Stimulated activated effector memory CD8-positive, alpha-beta T cell treated with anti-CD3 and anti-CD28 coated beads, Interleukin-12 subunit alpha, Interleukin-12 subunit beta, amount 100 ng/mL, for 72 hours (primary cell): ENCODE measurements around the gene EOMES.
A peak's percentile ranks its signal among the peaks of the same experiment; 100 is the strongest.
"Not testable (repeated sequence)": the region's sequence is repeated elsewhere in the genome, so short reads cannot be mapped to it uniquely, and the experiment has no call there.

Experiments used
- ATAC-seq: fragments of 150-1000 bp; cut with Tn5 transposase; 2 replicates; pipeline ENCODE4 v1.10.0; 2021
- DNase-seq, 2 donors: peaks; one replicate each; pipeline ENCODE4 v3.0.0; 2021 to 2022; ENCODE audit warnings: low spot score in 2 of 2
- H3K27ac Mint-ChIP-seq: one replicate; pipeline ENCODE4 v1.8.0; 2022; ENCODE audit warnings: mild to moderate bottlenecking, mixed read lengths
- H3K36me3 Mint-ChIP-seq: one replicate; pipeline ENCODE4 v1.8.0; 2022; ENCODE audit warnings: mild to moderate bottlenecking, mixed read lengths
- H3K4me1 Mint-ChIP-seq: one replicate; pipeline ENCODE4 v1.8.0; 2022; ENCODE audit warnings: mixed read lengths
- H3K4me3 Mint-ChIP-seq: one replicate; pipeline ENCODE4 v1.8.0; 2022; ENCODE audit warnings: mild to moderate bottlenecking, mixed read lengths
- H3K9me3 Mint-ChIP-seq: one replicate; pipeline ENCODE4 v1.8.0; 2022; ENCODE audit warnings: mixed read lengths

The EOMES gene

GRCh38 chr3:27721717-27722564, at the start of gene EOMES:
EOMES (minus strand) TSS chr3:27722323; CDS start chr3:27722294, 29 bp downstream.
- Mint-ChIP-seq H3K27ac (peak within 1 kb of the TSS; percentile 98), H3K36me3 (peaks cover 58% of the 10 kb centered on the region), H3K4me1 (peaks cover 43% of the 10 kb centered on the region), H3K4me3 (peak within 1 kb of the TSS; percentile 95), H3K9me3 (no peaks in the 10 kb centered on the region)
- DNase-seq (peak; percentile 75 to 89), ATAC-seq (peak; percentile 77)

- H3K4me3 Mint-ChIP-seq, H3K27ac Mint-ChIP-seq, DNase-seq, H3K9me3 Mint-ChIP-seq, ATAC-seq, H3K36me3 Mint-ChIP-seq: not testable (repeated sequence)
- peaks cover 16% of the 10 kb centered on the region for H3K4me1 Mint-ChIP-seq
Measured at GRCh38 chr3:27770384-27770783, 48.3 kb upstream of the EOMES start.

GRCh38 chr3:27767000-27767399, 44.9 kb upstream of the EOMES start:
- peaks cover 16% of the 10 kb centered on the region for H3K4me1 Mint-ChIP-seq
- no peak for ATAC-seq
- H3K4me3 Mint-ChIP-seq, result no peak overlapping the region
- no peak for DNase-seq
- no peaks in the 10 kb centered on the region for H3K36me3 Mint-ChIP-seq
- no peaks in the 10 kb centered on the region for H3K9me3 Mint-ChIP-seq
- H3K27ac Mint-ChIP-seq, result no peak overlapping the region

- Mint-ChIP-seq H3K27ac (peak overlapping the region; percentile 58), H3K4me3 (no peak overlapping the region), H3K36me3 (peaks cover 7% of the 10 kb centered on the region), H3K4me1 (peaks cover 19% of the 10 kb centered on the region), H3K9me3 (peaks cover under 1% of the 10 kb centered on the region)
- peak; percentile 22 to 56 for DNase-seq
- peak; percentile 98 for ATAC-seq
Measured at GRCh38 chr3:27758083-27758482, 36.0 kb upstream of the EOMES start.

GRCh38 chr3:27756877-27757276, 34.8 kb upstream of the EOMES start:
- peaks cover 7% of the 10 kb centered on the region for H3K36me3 Mint-ChIP-seq
- no peak overlapping the region for H3K4me3 Mint-ChIP-seq
- no peak for DNase-seq
- peaks cover 4% of the 10 kb centered on the region for H3K9me3 Mint-ChIP-seq
- ATAC-seq, result no peak
- H3K27ac Mint-ChIP-seq, result no peak overlapping the region
- peaks cover 24% of the 10 kb centered on the region for H3K4me1 Mint-ChIP-seq

- no peak for DNase-seq
- peak; percentile 92 for ATAC-seq
- H3K4me3 Mint-ChIP-seq, result peak overlapping the region; percentile 6
- H3K9me3 Mint-ChIP-seq, result peaks cover 4% of the 10 kb centered on the region
- peak overlapping the region; percentile 92 for H3K27ac Mint-ChIP-seq
- peaks cover 2% of the 10 kb centered on the region for H3K36me3 Mint-ChIP-seq
- H3K4me1 Mint-ChIP-seq, result peaks cover 20% of the 10 kb centered on the region
Measured at GRCh38 chr3:27752926-27753325, 30.8 kb upstream of the EOMES start.

- Mint-ChIP-seq H3K4me1 (peaks cover 8% of the 10 kb centered on the region), H3K4me3 (no peak overlapping the region), H3K36me3 (no peaks in the 10 kb centered on the region), H3K27ac (no peak overlapping the region), H3K9me3 (peaks cover 4% of the 10 kb centered on the region)
- no peak for DNase-seq
- ATAC-seq, result no peak
Measured at GRCh38 chr3:27749643-27750042, 27.5 kb upstream of the EOMES start.

- ATAC-seq (no peak), DNase-seq (no peak)
- Mint-ChIP-seq H3K4me3 (no peak overlapping the region), H3K36me3 (no peaks in the 10 kb centered on the region), H3K4me1 (no peaks in the 10 kb centered on the region), H3K27ac (no peak overlapping the region), H3K9me3 (peaks cover 6% of the 10 kb centered on the region)
Measured at GRCh38 chr3:27746838-27747237, 24.7 kb upstream of the EOMES start.

- ATAC-seq (no peak), DNase-seq (no peak)
- no peaks in the 10 kb centered on the region for H3K4me1 Mint-ChIP-seq
- no peak overlapping the region for H3K27ac Mint-ChIP-seq
- no peaks in the 10 kb centered on the region for H3K36me3 Mint-ChIP-seq
- no peak overlapping the region for H3K4me3 Mint-ChIP-seq
- peaks cover 6% of the 10 kb centered on the region for H3K9me3 Mint-ChIP-seq
Measured at GRCh38 chr3:27740854-27741253, 18.7 kb upstream of the EOMES start.

- Mint-ChIP-seq H3K9me3 (no peaks in the 10 kb centered on the region), H3K27ac (no peak overlapping the region), H3K36me3 (no peaks in the 10 kb centered on the region), H3K4me1 (no peaks in the 10 kb centered on the region), H3K4me3 (no peak overlapping the region)
- DNase-seq (no peak), ATAC-seq (no peak)
Measured at GRCh38 chr3:27737091-27737490, 15.0 kb upstream of the EOMES start.

- ATAC-seq, result no peak
- no peak for DNase-seq
- Mint-ChIP-seq H3K9me3 (no peaks in the 10 kb centered on the region), H3K27ac (no peak overlapping the region), H3K4me1 (peaks cover 36% of the 10 kb centered on the region), H3K36me3 (no peaks in the 10 kb centered on the region), H3K4me3 (peak overlapping the region; percentile 83)
Measured at GRCh38 chr3:27730774-27731659, 8.9 kb upstream of the EOMES start.

GRCh38 chr3:27729748-27730611, 7.9 kb upstream of the EOMES start:
- DNase-seq, result peak; percentile 31 to 60
- peak overlapping the region; percentile 68 for H3K27ac Mint-ChIP-seq
- ATAC-seq, result peak; percentile 71

GRCh38 chr3:27729325-27729724, 7.2 kb upstream of the EOMES start:
- DNase-seq, result no peak
- Mint-ChIP-seq H3K9me3 (no peaks in the 10 kb centered on the region), H3K4me3 (peak overlapping the region; percentile 83), H3K4me1 (peaks cover 38% of the 10 kb centered on the region), H3K36me3 (no peaks in the 10 kb centered on the region), H3K27ac (peak overlapping the region; percentile 69)
- no peak for ATAC-seq

More at GRCh38 chr3:27729748-27730611, 7.9 kb upstream of the EOMES start:
- Mint-ChIP-seq H3K9me3 (no peaks in the 10 kb centered on the region), H3K4me3 (peak overlapping the region; percentile 83), H3K4me1 (peaks cover 36% of the 10 kb centered on the region), H3K36me3 (no peaks in the 10 kb centered on the region)

GRCh38 chr3:27728195-27729087, 6.3 kb upstream of the EOMES start:
- Mint-ChIP-seq H3K27ac (peak overlapping the region; percentile 69), H3K4me1 (peaks cover 47% of the 10 kb centered on the region), H3K36me3 (no peaks in the 10 kb centered on the region), H3K4me3 (peak overlapping the region; percentile 83), H3K9me3 (no peaks in the 10 kb centered on the region)
- DNase-seq, result peak; percentile 20 to 60
- peak; percentile 80 for ATAC-seq
